ENCODE data around the gene CNGA3.

CNGA3 gene

GRCh38 chr2:98378196-98378595 lies 31.9 kb downstream of the CNGA3 start:
- DNase-seq (ENCODE audit: low spot score) = no peak

- peak; percentile 37 for DNase-seq (ENCODE audit: low spot score)
These were observed 32.6 kb downstream of the CNGA3 start for GRCh38 chr2:98378901-98379300.

- DNase-seq (ENCODE audit: low spot score) = no peak
These were observed 33.3 kb downstream of the CNGA3 start for GRCh38 chr2:98379311-98380202.

- DNase-seq (ENCODE audit: low spot score) = no peak
These were observed 33.9 kb downstream of the CNGA3 start for GRCh38 chr2:98380203-98380535.

- DNase-seq (ENCODE audit: low spot score) = no peak
These were observed 35.2 kb downstream of the CNGA3 start for GRCh38 chr2:98381494-98381893.

- no peak for DNase-seq (ENCODE audit: low spot score)
These were observed 35.8 kb downstream of the CNGA3 start for GRCh38 chr2:98382086-98382485.

GRCh38 chr2:98382739-98383138 lies 36.5 kb downstream of the CNGA3 start:
- no peak for DNase-seq (ENCODE audit: low spot score)

GRCh38 chr2:98383166-98383565 lies 36.9 kb downstream of the CNGA3 start:
- no peak for DNase-seq (ENCODE audit: low spot score)

GRCh38 chr2:98385050-98385699 lies 38.9 kb downstream of the CNGA3 start:
- peak; percentile 83 for DNase-seq (ENCODE audit: low spot score)

- DNase-seq (ENCODE audit: low spot score) = no peak
These were observed 41.2 kb downstream of the CNGA3 start for GRCh38 chr2:98387478-98387877.

- no peak for DNase-seq (ENCODE audit: low spot score)
These were observed 41.8 kb downstream of the CNGA3 start for GRCh38 chr2:98388081-98388480.

GRCh38 chr2:98388601-98389250 lies 42.5 kb downstream of the CNGA3 start:
- DNase-seq (ENCODE audit: low spot score) = no peak

- no peak for DNase-seq (ENCODE audit: low spot score)
These were observed 43.0 kb downstream of the CNGA3 start for GRCh38 chr2:98389251-98389605.

GRCh38 chr2:98390571-98391476 lies 44.6 kb downstream of the CNGA3 start:
- DNase-seq (ENCODE audit: low spot score) = no peak

- DNase-seq (ENCODE audit: low spot score) = no peak
These were observed 45.5 kb downstream of the CNGA3 start for GRCh38 chr2:98391581-98392270.

GRCh38 chr2:98393354-98393753 lies 47.1 kb downstream of the CNGA3 start:
- no peak for DNase-seq (ENCODE audit: low spot score)

- no peak for DNase-seq (ENCODE audit: low spot score)
These were observed 48.4 kb downstream of the CNGA3 start for GRCh38 chr2:98394595-98395153.

- no peak for DNase-seq (ENCODE audit: low spot score)
These were observed 49.7 kb downstream of the CNGA3 start for GRCh38 chr2:98395977-98396376.

GRCh38 chr2:98396745-98397355 lies 50.6 kb downstream of the CNGA3 start:
- DNase-seq (ENCODE audit: low spot score) = no peak

GRCh38 chr2:98399140-98399539 lies 52.9 kb downstream of the CNGA3 start:
- no peak for DNase-seq (ENCODE audit: low spot score)

- DNase-seq (ENCODE audit: low spot score) = no peak
These were observed 57.6 kb downstream of the CNGA3 start for GRCh38 chr2:98403878-98404277.

Measured in pons (tissue), 1 donor.